Stimulated activated CD4-positive, alpha-beta T cell treated with anti-CD3 and anti-CD28 coated beads, TNF-alpha, amount 100 ng/mL, for 4 hours (primary cell): ENCODE data around the gene METTL17.
"Not testable (repeated sequence)": the region's sequence is repeated elsewhere in the genome, so short reads cannot be mapped to it uniquely, and the experiment has no call there.

Experiments used
- DNase-seq, 3 experiments: peaks; one replicate each; pipeline ENCODE4 v3.0.0-alpha.2; 2020; ENCODE audit warnings: low read depth in 3 of 3

METTL17 gene, protein sequence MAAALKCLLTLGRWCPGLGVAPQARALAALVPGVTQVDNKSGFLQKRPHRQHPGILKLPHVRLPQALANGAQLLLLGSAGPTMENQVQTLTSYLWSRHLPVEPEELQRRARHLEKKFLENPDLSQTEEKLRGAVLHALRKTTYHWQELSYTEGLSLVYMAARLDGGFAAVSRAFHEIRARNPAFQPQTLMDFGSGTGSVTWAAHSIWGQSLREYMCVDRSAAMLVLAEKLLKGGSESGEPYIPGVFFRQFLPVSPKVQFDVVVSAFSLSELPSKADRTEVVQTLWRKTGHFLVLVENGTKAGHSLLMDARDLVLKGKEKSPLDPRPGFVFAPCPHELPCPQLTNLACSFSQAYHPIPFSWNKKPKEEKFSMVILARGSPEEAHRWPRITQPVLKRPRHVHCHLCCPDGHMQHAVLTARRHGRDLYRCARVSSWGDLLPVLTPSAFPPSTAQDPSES

GRCh38 chr14:20989787-20990600 is at the start of gene METTL17:
METTL17 (plus strand) TSS chr14:20989980; CDS start chr14:20990003, 23 bp downstream.
- DNase-seq: peak; percentile 56 to 69 (median 58)

DNA sequence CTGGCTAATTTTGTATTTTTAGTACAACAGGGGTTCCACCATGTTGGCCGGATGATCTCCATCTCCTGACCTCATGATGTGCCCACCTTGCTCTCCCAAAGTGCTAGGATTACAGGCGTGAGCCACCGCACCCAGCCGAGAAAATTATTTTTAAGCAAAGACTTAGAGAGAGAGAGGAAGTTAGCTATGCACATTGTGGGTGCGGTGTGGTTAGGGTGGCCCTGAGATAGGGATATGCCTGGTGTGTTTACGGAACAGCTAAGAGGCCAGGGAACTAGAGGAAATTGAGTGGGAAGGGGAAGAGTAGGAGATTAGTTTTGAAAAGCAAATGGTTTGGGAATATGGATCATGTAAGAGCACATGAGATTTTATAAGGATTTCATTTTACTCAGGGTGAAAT is 44.6 kb upstream of the METTL17 start:
- not testable (repeated sequence) for DNase-seq

DNA sequence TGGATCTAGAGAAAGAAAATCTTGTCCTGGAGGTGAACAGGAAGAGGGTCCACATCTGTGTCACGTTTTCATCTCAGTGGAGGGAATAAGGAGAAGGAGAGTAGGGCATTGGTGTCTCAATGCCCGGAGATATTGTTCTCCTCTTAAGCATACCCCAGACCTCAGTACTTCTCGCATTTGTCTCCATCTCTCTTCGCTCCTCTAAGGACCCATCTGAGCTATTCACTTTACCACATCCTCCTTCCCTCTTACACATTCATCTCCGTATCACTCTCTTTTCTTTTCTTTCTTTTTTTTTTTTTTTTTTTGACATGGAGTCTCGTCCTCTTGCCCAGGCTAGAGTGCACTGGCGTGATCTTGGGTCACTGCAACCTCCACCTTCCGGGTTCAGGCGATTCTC is 43.1 kb upstream of the METTL17 start:
- DNase-seq: not testable (repeated sequence)

GRCh38 chr14:20954736-20955537 is 34.8 kb upstream of the METTL17 start, which contains the start of gene RNASE2:
RNASE2 (plus strand) TSS chr14:20955487; CDS start chr14:20955772, 285 bp downstream.
- DNase-seq: not testable (repeated sequence)

GRCh38 chr14:20955538-20955873 is 34.3 kb upstream of the METTL17 start:
- DNase-seq: not testable (repeated sequence)

GRCh38 chr14:20956376-20956976 is 33.3 kb upstream of the METTL17 start:
- no peak for DNase-seq

DNA sequence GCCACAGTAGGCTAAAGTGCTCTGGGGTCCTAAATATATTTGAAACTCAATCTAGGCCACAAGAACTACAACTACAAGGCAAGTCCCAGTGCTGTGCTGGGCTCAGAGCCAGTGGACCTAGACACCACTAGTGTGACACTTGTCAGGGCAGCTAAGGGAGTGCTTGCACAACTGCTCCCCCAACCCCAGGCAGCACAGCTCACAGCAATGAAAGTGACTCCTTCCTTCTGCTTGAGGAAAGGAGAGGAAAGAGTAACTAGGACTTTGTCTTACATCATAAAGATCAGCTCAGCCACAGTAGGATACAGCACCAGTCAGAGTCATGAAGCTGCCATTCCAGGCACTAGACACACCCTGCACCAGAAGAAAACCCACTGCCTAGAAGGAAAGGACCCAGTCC is 30.8 kb upstream of the METTL17 start:
- not testable (repeated sequence) for DNase-seq

GRCh38 chr14:20969336-20969735 is 20.4 kb upstream of the METTL17 start:
- no peak for DNase-seq

DNA sequence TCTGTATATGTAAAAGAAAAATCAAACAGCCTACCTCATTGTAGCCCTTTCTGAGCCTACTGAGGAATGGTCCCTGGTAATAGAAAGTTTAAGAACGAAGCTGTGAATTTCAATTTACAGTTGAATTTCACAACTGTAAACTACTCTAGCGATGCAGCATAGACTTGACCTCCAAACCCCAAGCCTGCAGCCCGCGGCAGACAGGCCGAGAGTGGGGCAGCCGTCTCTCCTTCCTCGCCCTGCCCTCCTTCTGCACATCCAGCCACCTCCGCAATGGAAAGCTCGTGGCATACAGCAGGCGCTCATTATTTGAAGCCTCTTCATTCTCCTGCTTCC is 19.2 kb upstream of the METTL17 start:
- DNase-seq: no peak

GRCh38 chr14:20970983-20971704 is 18.6 kb upstream of the METTL17 start:
- peak; percentile 50 to 63 (median 61) for DNase-seq

- no peak for DNase-seq
These were observed 18.1 kb upstream of the METTL17 start for GRCh38 chr14:20971705-20972021.

DNA sequence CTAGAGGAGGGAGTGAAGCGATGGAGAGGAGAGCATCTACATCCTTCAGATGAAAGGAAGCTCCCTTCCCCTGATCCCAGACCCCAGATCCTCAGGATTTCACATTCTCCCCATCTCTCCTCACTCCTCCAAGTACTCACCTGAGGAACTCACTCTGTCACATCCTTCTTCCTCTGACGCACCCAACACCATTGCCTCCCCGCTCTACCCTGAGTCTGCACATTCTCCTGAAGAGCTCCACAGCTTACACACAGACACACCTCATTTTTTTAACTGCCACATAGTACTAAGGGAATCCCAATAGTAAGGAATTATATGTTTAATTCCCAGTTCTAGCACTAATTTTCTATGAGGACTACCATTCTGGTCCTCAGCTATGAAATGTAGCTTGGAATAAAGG is 16.3 kb upstream of the METTL17 start:
- no peak for DNase-seq

- DNase-seq: no peak
These were observed 13.5 kb upstream of the METTL17 start for GRCh38 chr14:20976291-20976690.

DNA sequence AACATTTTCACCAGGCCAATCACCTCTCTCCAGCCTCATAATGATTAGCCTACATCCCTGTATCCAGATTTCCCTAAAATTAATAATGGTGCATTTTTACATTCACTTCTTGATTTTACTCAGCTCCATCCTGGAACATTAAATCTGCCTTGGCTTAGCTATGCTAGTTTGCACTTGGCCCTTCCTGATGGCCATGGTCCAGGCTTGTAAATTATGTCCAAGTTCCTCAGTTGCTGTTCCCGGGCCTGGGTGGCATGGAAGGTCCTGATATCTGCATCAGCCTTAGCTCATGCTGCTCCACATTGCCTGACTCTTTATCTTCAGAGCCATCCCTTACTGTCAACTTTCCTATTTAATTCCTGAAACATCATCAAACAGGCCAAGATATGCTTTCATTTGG is 11.1 kb upstream of the METTL17 start:
- DNase-seq: no peak

GRCh38 chr14:20980906-20981305 is 8.9 kb upstream of the METTL17 start:
- DNase-seq: no peak

DNA sequence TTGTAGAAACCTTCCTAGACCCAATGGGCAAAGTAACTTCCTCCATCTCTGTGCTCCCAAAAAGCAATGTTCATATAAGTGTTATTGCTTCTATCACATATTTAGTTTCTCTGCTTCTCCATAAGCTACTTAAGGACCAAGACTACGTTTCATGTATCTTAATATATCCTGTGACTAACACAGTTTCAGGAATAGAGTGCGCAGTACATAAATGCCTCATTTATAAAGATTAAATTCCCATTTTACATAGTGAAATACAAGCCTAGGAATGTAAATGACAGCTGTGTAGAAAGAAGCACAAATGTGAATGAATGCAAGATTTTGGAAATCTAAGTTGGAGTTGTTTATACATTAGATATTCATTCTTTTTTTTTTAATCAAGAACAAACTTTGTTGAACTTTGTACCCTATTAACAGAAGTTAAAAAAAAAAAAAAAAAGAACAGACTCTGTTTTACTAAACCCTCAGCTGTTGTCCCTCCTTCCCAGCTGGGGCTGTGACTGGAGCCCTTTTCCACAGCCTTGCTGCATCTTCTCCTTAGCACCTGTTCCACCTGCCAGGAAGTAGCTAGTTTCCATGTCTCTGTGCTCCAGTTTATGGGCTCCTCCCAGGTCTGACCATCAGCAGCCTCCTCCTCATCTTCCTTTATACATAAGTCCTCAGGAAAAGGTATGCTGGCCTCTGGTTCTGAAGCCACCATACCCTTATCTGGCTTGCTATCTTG is 7.0 kb upstream of the METTL17 start:
- DNase-seq: no peak

DNA sequence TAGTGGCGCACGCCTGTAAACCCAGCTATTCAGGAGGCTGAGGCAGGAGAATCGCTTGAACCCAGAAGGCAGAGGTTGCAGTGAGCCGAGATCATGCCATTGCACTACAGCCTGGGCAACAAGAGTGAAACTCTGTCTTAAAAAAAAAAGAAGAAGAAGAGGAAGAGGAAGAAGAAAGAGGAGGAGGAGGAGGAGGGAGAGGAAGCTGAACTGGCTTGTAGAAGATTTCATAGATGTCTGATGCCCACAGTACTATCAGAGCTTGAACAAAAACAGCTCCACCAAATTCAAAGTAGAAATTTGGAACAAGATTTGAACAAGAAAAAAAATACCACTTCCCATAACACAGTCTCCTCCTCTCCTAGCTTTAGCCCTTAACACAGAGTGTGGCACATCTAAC is 4.1 kb upstream of the METTL17 start:
- not testable (repeated sequence) for DNase-seq

DNA sequence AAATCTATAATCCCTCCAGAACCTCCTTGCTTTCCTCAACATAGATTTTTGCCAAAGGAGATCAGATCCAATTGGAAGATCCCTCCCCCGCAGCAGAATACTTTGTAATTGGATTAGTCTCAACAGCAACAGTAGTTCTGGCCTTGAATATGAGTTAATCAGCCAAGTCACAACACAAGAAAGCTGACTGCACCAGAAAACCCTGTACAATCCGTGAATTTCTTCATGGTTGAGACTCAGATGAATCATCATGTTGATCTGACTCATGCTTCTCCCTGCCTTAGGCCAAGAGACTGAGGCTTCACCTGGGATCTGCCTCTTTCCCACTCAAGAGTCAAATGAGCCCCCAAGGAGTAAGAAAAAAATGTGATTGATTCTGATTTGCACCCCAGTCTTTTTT is 3.0 kb upstream of the METTL17 start:
- DNase-seq: no peak

GRCh38 chr14:20988717-20989470 is 886 bp upstream of the METTL17 start:
- no peak for DNase-seq

DNA sequence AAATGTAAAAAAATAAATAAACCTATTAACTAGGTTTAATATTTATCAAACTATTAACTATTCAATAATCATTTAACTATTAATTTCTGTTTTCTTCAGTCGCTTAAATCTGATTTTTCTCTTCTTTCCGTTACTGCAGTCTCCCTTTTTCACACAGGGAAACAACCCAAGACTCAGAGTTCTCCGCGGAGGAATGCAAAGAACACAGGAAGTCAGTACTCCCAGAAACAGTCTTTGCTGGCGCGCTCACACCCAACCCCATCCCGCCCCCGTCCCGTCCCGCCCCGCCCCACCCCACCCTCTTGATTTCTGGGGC is 351 bp upstream of the METTL17 start:
- no peak for DNase-seq
